Endothelial cell of umbilical vein (primary cell): ENCODE data around the gene ROBO2. TPM values are rescaled to one million over a fixed set of nuclear protein-coding genes. Genes with fewer than 3 reads are reported as not detected.

ENCODE experiments used
- BruUV-seq: library from RNA; stranded (reverse); fragments of 400-500 nt; replicated peaks from 2 replicates; lab custom pipeline; 2021; lab: Mats Ljungman, UMichigan
- CTCF ChIA-PET: fragments of 300-600, 350-600 bp; sonication (Branson Sonifier 250); formaldehyde crosslinking; loops from one replicate; lab custom pipeline; 2021; ENCODE audit warnings: antibody characterized with exemption, inconsistent platforms; lab: Charles Lee
- POLR2A ChIA-PET: fragments of 300-600, 350-600 bp; sonication (Branson Sonifier 250); formaldehyde crosslinking; loops from one replicate; lab custom pipeline; 2021; ENCODE audit warnings: antibody characterized with exemption, inconsistent platforms; lab: Charles Lee
- DNase-seq: peaks from one replicate; pipeline ENCODE4 v3.0.0-alpha.2; 2011; ENCODE audit warnings: low read depth, low spot score
- FAIRE-seq: peaks from 2 replicates; lab custom pipeline; 2011; peaks lifted over from hg19 to GRCh38; lab: Jason Lieb, UNC
- H2AFZ ChIP-seq: 2 replicates; pipeline ENCODE4 v1.6.0; 2012; ENCODE audit warnings: low read depth, low read length, control low read depth, inconsistent platforms
- H3K27ac ChIP-seq: 2 replicates; pipeline ENCODE4 v1.5.1; 2011; ENCODE audit warnings: low read depth, mild to moderate bottlenecking, control low read depth, low read length, moderate library complexity; ENCODE audit not compliant: insufficient read depth
- H3K27me3 ChIP-seq, 2 experiments: 2 replicates each; pipeline versions ENCODE4 v1.6.0 to v1.6.1; 2011; ENCODE audit warnings: low read length in 2 of 2, mixed read lengths in 1 of 2; ENCODE audit not compliant: control insufficient read depth in 2 of 2, insufficient read depth in 2 of 2
- H3K36me3 ChIP-seq, 2 experiments: 2 replicates in 1 of 2; 3 replicates in 1 of 2; pipeline ENCODE4 v1.5.1; 2011; ENCODE audit warnings: low read length in 2 of 2, mild to moderate bottlenecking in 1 of 2, moderate library complexity in 1 of 2; ENCODE audit not compliant: control insufficient read depth in 2 of 2, insufficient read depth in 2 of 2; ENCODE audit errors: extremely low read depth in 1 of 2
- H3K4me1 ChIP-seq: 3 replicates; pipeline ENCODE4 v1.5.1; 2011; ENCODE audit warnings: mild to moderate bottlenecking, low read length; ENCODE audit not compliant: control insufficient read depth, insufficient read depth; ENCODE audit errors: extremely low read depth
- H3K4me2 ChIP-seq: 2 replicates; pipeline ENCODE4 v1.6.1; 2011; ENCODE audit warnings: low read length, control low read depth, mixed read lengths; ENCODE audit not compliant: insufficient read depth
- H3K4me3 ChIP-seq, 3 experiments: fragments of 200-600 bp in 1 of 3; sonication (generic), shearing (Covaris generic) in 1 of 3; replicated peaks in 1 of 3; 2 replicates each; pipeline ENCODE4 v1.5.1; 2011 to 2016; ENCODE audit warnings: control low read depth in 3 of 3, low read length in 3 of 3, mild to moderate bottlenecking in 2 of 3, inconsistent platforms in 1 of 3, low read depth in 1 of 3, moderate library complexity in 1 of 3; ENCODE audit not compliant: insufficient read depth in 1 of 3
- H3K79me2 ChIP-seq: 2 replicates; pipeline ENCODE4 v1.6.0; 2012; ENCODE audit warnings: low read length, inconsistent platforms; ENCODE audit not compliant: control insufficient read depth, insufficient read depth
- H3K9ac ChIP-seq: replicated peaks from 2 replicates; pipeline ENCODE3; 2011; ENCODE audit warnings: low read length, control low read depth; ENCODE audit not compliant: insufficient read depth; ENCODE audit errors: extremely low read depth
- H3K9me1 ChIP-seq: replicated peaks from 3 replicates; pipeline ENCODE4 v1.6.0; 2011; ENCODE audit warnings: mild to moderate bottlenecking, low read length; ENCODE audit not compliant: control insufficient read depth, insufficient read depth; ENCODE audit errors: extremely low read depth
- H3K9me3 ChIP-seq: replicated peaks from 2 replicates; pipeline ENCODE4 v1.5.1; 2012; ENCODE audit warnings: low read length, inconsistent platforms; ENCODE audit not compliant: control insufficient read depth, insufficient read depth
- H4K20me1 ChIP-seq: replicated peaks from 2 replicates; pipeline ENCODE3; 2011; ENCODE audit warnings: mild to moderate bottlenecking, low read length; ENCODE audit not compliant: control insufficient read depth, insufficient read depth; ENCODE audit errors: extremely low read depth
- EZH2 ChIP-seq: IDR thresholded peaks from 2 replicates; pipeline ENCODE4 v1.6.1; 2012; ENCODE audit warnings: borderline replicate concordance, low read depth, mild to moderate bottlenecking, moderate library complexity, low read length, inconsistent platforms; ENCODE audit not compliant: severe bottlenecking
- FOS ChIP-seq: IDR thresholded peaks from 2 replicates; pipeline ENCODE4 v1.6.1; 2011; ENCODE audit warnings: mild to moderate bottlenecking, low read length, moderate library complexity, borderline replicate concordance; ENCODE audit not compliant: insufficient read depth
- GATA2 ChIP-seq: IDR thresholded peaks from 2 replicates; pipeline ENCODE4 v1.7.0; 2011; ENCODE audit warnings: low read depth, mild to moderate bottlenecking, moderate library complexity, mixed read lengths, low read length; ENCODE audit not compliant: insufficient read length, insufficient read depth
- JUN ChIP-seq: IDR thresholded peaks from 2 replicates; pipeline ENCODE4 v1.6.1; 2011; ENCODE audit warnings: borderline replicate concordance, low read depth; ENCODE audit not compliant: insufficient read length, insufficient read depth
- MYC ChIP-seq: IDR thresholded peaks from one replicate; pipeline ENCODE4 v1.6.1; 2011; ENCODE audit warnings: mild to moderate bottlenecking, low read depth, low read length
- POLR2A ChIP-seq: IDR thresholded peaks from 2 replicates; pipeline ENCODE4 v1.6.1; 2012; ENCODE audit warnings: low read depth, mild to moderate bottlenecking, control low read depth, low read length
- POLR2AphosphoS5 ChIP-seq: IDR thresholded peaks from 2 replicates; pipeline ENCODE4 v1.6.1; 2012; ENCODE audit warnings: low read depth, mild to moderate bottlenecking, control low read depth, low read length, moderate library complexity; ENCODE audit not compliant: insufficient read depth
- dilution Hi-C: fragments of 300-500 bp; cut with MboI; formaldehyde crosslinking; loops from one replicate; pipeline ENCODE4 v1.15.0; 2019; ENCODE audit warnings: low sequenced_read_pairs; ENCODE audit not compliant: extremely low pct_ligation_motif_present
- intact Hi-C: fragments of 100-400 bp; cut with micrococcal nuclease; formaldehyde crosslinking; loops from one replicate; pipeline ENCODE4 v1.10.0; 2022
- polyA plus RNA-seq, 4 experiments: library from polyadenylated mRNA; depleted of rRNA in 3 of 4; stranded (reverse) in 3 of 4; unstranded in 1 of 4; fragments of >200 nt; gene quantifications; 2 replicates each; pipeline versions ENCODE4 v1.2.1 to v1.2.3, GENCODE V29; 2011 to 2012; ENCODE audit warnings: missing spikeins in 1 of 4
- total RNA-seq: library from RNA; stranded (reverse); gene quantifications from 2 replicates; pipeline ENCODE4 v1.2.3, GENCODE V29; 2021
- TF ChIP-seq, protein P1 (sequence below), 2 donors: IDR thresholded peaks; 1 replicate in 1 of 2; 2 replicates in 1 of 2; pipeline ENCODE4 v1.5.1; 2011; ENCODE audit warnings: low read length in 2 of 2, mild to moderate bottlenecking in 2 of 2, moderate library complexity in 2 of 2, control low read depth in 1 of 2, inconsistent platforms in 1 of 2, low read depth in 1 of 2; ENCODE audit not compliant: insufficient read depth in 1 of 2; ENCODE audit errors: extremely low read depth in 1 of 2
- TF ChIP-seq, protein P2 (sequence below): IDR thresholded peaks from 2 replicates; pipeline ENCODE4 v1.6.1; 2011; ENCODE audit not compliant: insufficient read depth, insufficient read length

Gene ROBO2
- total and polyA plus RNA-seq, 2 donors (not counting 3 experiments of a cell fraction or from before 2014, with no cell fraction given): not detected

DNA sequence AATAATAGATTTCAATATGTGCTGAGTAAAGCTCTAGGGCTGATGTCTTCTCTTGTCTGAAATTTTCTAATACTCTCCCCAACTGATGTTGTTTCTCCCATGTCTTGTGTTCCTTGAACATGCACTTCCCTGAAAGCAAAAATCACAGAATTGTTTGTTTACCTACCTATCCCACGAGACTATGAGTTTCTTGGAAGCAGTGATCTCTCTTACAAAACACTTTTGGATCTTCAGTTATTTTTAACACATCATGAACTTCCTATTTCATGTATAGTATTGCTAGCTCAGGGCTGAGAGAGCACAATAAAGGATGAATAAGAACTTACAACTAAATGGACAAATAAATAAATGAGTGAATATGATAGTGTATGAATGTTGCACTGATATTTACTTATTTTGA, 365.0 kb downstream of the ROBO2 start:
- no peak overlapping the region for H3K27ac ChIP-seq
- ChIA-PET CTCF (interaction anchor here (1.5 kb wide), 1 partner anchor 11 kb away, joined by 3 read pairs; no protein-coding TSS in a partner anchor), POLR2A (no interaction called here)
- DNase-seq (no peak), FAIRE-seq (no peak)
- TF ChIP-seq, protein P1, sequence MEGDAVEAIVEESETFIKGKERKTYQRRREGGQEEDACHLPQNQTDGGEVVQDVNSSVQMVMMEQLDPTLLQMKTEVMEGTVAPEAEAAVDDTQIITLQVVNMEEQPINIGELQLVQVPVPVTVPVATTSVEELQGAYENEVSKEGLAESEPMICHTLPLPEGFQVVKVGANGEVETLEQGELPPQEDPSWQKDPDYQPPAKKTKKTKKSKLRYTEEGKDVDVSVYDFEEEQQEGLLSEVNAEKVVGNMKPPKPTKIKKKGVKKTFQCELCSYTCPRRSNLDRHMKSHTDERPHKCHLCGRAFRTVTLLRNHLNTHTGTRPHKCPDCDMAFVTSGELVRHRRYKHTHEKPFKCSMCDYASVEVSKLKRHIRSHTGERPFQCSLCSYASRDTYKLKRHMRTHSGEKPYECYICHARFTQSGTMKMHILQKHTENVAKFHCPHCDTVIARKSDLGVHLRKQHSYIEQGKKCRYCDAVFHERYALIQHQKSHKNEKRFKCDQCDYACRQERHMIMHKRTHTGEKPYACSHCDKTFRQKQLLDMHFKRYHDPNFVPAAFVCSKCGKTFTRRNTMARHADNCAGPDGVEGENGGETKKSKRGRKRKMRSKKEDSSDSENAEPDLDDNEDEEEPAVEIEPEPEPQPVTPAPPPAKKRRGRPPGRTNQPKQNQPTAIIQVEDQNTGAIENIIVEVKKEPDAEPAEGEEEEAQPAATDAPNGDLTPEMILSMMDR (IDR thresholded peaks at IDR 0.05; ENCODE audit: extremely low read depth in 1 of 2, insufficient read depth in 1 of 2, low read depth in 1 of 2, low read length in 2 of 2): no peak
- TF ChIP-seq, protein P2, sequence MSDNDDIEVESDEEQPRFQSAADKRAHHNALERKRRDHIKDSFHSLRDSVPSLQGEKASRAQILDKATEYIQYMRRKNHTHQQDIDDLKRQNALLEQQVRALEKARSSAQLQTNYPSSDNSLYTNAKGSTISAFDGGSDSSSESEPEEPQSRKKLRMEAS: no peak
- no peak for TF ChIP-seq GATA2
- no peak for TF ChIP-seq FOS
- TF ChIP-seq POLR2A: no peak
- TF ChIP-seq EZH2: no peak
- TF ChIP-seq MYC: no peak
- TF ChIP-seq POLR2AphosphoS5: no peak
- TF ChIP-seq JUN: no peak
- H3K4me2 ChIP-seq: no peak overlapping the region
- dilution Hi-C loops (no loop called here), intact Hi-C loops (no loop called here)
- no peak overlapping the region for H3K4me3 ChIP-seq
- no peak overlapping the region for H3K9ac ChIP-seq
- H3K9me3 ChIP-seq: no peaks in the 10 kb centered on the region
- H4K20me1 ChIP-seq: no peaks in the 10 kb centered on the region
- no peaks in the 10 kb centered on the region for H3K27me3 ChIP-seq
- H2AFZ ChIP-seq: no peak overlapping the region
- BruUV-seq: no TSS peak
- no peaks in the 10 kb centered on the region for H3K79me2 ChIP-seq
- H3K4me1 ChIP-seq: no peaks in the 10 kb centered on the region
- H3K36me3 ChIP-seq: no peaks in the 10 kb centered on the region
- no peaks in the 10 kb centered on the region for H3K9me1 ChIP-seq
